NT2/D1 (cell line): Measurements from ENCODE around the gene PPFIBP1.

ENCODE experiments used
- DNase-seq: peaks from one replicate; pipeline ENCODE4 v3.0.0-alpha.2; 2011; ENCODE audit warnings: low read depth, low spot score
- H3K27me3 ChIP-seq: 2 replicates; pipeline ENCODE4 v1.6.0; 2011; ENCODE audit warnings: mild to moderate bottlenecking; ENCODE audit not compliant: insufficient read length, insufficient read depth
- H3K36me3 ChIP-seq: 2 replicates; pipeline ENCODE4 v1.6.1; 2011; ENCODE audit warnings: mild to moderate bottlenecking, low read length, mixed read lengths; ENCODE audit not compliant: insufficient read depth, insufficient read length
- H3K4me1 ChIP-seq: 2 replicates; pipeline ENCODE4 v1.5.1; 2011; ENCODE audit not compliant: insufficient read depth, insufficient read length
- H3K4me3 ChIP-seq: 2 replicates; pipeline ENCODE4 v1.5.1; 2011; ENCODE audit warnings: low read depth; ENCODE audit not compliant: insufficient read length
- H3K9ac ChIP-seq: 2 replicates; pipeline ENCODE4 v1.6.0; 2011; ENCODE audit warnings: low read depth; ENCODE audit not compliant: insufficient read length
- H3K9me3 ChIP-seq: 2 replicates; pipeline ENCODE4 v1.5.1; 2011; ENCODE audit warnings: mild to moderate bottlenecking, low read length; ENCODE audit not compliant: insufficient read depth
- SUZ12 ChIP-seq: IDR thresholded peaks from 2 replicates; pipeline ENCODE4 v1.6.1; 2011; ENCODE audit not compliant: insufficient read length, insufficient read depth; ENCODE audit errors: extremely low read depth
- YY1 ChIP-seq: IDR thresholded peaks from 2 replicates; pipeline ENCODE4 v1.6.1; 2011; ENCODE audit not compliant: insufficient read length, insufficient read depth
- ZNF274 ChIP-seq: IDR thresholded peaks from 2 replicates; pipeline ENCODE4 v1.6.1; 2011; ENCODE audit warnings: mild to moderate bottlenecking, low read depth, low read length

Gene PPFIBP1

DNA sequence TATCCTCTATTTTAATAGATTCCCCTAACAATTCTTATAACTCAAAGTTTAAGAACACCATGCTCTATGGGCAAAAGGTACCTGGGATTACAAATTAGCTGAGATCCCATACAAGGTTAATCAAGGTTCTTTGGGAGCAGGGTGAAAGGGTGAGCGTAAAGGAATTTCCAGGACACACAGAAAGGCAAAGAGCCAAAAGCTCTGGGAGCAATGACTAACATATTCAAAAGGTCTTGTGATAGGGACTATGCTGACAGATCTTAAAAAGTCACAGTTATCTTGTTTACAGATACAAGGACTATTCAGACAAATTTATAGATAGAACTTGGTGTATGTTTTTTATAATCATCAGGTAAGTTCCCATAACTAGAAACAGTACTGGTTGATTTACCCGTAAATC lies 19.5 kb upstream of the PPFIBP1 start:
- no peak for DNase-seq

DNA sequence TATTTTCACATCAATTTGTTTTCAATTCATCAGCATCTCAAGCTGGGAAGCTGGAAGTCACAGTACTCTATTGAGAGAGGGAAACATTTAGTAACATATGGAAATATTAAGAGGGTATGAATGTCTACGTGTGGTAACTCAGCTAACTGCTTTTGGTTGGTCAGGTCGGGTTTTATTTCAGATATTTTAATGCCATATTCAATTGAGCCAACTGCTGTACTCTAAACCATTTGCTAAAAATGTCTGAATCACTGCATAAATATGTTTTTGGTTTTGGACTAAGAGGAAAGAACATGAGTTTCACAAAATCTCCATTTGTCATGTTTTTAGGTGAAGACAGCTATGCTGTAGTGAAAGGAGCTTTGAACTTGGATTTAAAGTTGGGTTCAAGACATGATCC lies 18.9 kb upstream of the PPFIBP1 start:
- no peaks in the 10 kb centered on the region for H3K36me3 ChIP-seq
- no peak overlapping the region for H3K9ac ChIP-seq
- H3K4me3 ChIP-seq: no peak overlapping the region
- no peaks in the 10 kb centered on the region for H3K4me1 ChIP-seq
- DNase-seq: no peak
- no peaks in the 10 kb centered on the region for H3K9me3 ChIP-seq
- no peaks in the 10 kb centered on the region for H3K27me3 ChIP-seq
- TF ChIP-seq SUZ12 (no peak), YY1 (no peak), ZNF274 (no peak)

More for the DNA sequence above, 19.5 kb upstream of the PPFIBP1 start:
- Histone ChIP-seq H3K36me3 (no peaks in the 10 kb centered on the region), H3K27me3 (no peaks in the 10 kb centered on the region), H3K9ac (no peak overlapping the region), H3K4me1 (no peaks in the 10 kb centered on the region), H3K9me3 (no peaks in the 10 kb centered on the region), H3K4me3 (no peak overlapping the region)
- TF ChIP-seq YY1 (no peak), ZNF274 (no peak), SUZ12 (no peak)

DNA sequence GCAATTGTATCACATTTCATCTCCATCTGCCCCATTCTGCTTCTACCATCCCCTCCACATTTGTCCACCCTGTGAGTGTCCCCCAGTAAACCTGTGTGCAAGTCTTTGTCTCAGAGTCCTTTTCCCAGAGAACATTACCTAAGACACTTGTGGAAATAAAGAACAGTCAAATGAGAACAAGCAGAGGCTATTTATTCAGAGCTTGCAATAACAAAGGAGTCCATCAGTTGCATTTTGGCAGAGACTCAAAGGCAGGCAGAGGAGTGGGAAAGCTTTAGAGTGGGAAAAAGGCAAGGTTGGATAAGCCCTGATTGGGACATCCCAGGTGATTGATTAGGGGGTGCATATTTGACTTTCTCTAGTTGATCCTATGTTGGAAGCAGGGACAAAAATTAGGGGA lies 18.2 kb upstream of the PPFIBP1 start:
- Histone ChIP-seq H3K9me3 (no peaks in the 10 kb centered on the region), H3K27me3 (no peaks in the 10 kb centered on the region), H3K4me3 (no peak overlapping the region), H3K36me3 (no peaks in the 10 kb centered on the region), H3K9ac (no peak overlapping the region), H3K4me1 (no peaks in the 10 kb centered on the region)
- no peak for TF ChIP-seq ZNF274
- TF ChIP-seq SUZ12: no peak
- TF ChIP-seq YY1: no peak
- peak; percentile 28 for DNase-seq

- no peak overlapping the region for H3K9ac ChIP-seq
- TF ChIP-seq ZNF274 (no peak), SUZ12 (no peak), YY1 (no peak)
Measured at GRCh38 chr12:27506645-27507189, 17.3 kb upstream of the PPFIBP1 start.

GRCh38 chr12:27508736-27509431 lies 15.1 kb upstream of the PPFIBP1 start:
- Histone ChIP-seq H3K9me3 (no peaks in the 10 kb centered on the region), H3K36me3 (no peaks in the 10 kb centered on the region), H3K4me1 (no peaks in the 10 kb centered on the region), H3K27me3 (no peaks in the 10 kb centered on the region), H3K9ac (no peak overlapping the region), H3K4me3 (no peak overlapping the region)
- DNase-seq: no peak
- TF ChIP-seq ZNF274 (no peak), YY1 (no peak), SUZ12 (no peak)

More at GRCh38 chr12:27506645-27507189, 17.3 kb upstream of the PPFIBP1 start:
- H3K36me3 ChIP-seq: no peaks in the 10 kb centered on the region
- no peak for DNase-seq
- H3K4me1 ChIP-seq: no peaks in the 10 kb centered on the region
- no peaks in the 10 kb centered on the region for H3K9me3 ChIP-seq
- no peak overlapping the region for H3K4me3 ChIP-seq
- no peaks in the 10 kb centered on the region for H3K27me3 ChIP-seq

GRCh38 chr12:27511031-27511722 lies 12.8 kb upstream of the PPFIBP1 start:
- H3K4me1 ChIP-seq: no peaks in the 10 kb centered on the region
- H3K9me3 ChIP-seq: no peaks in the 10 kb centered on the region
- TF ChIP-seq YY1 (no peak), ZNF274 (no peak), SUZ12 (no peak)
- no peaks in the 10 kb centered on the region for H3K27me3 ChIP-seq
- no peak overlapping the region for H3K9ac ChIP-seq
- H3K36me3 ChIP-seq: no peaks in the 10 kb centered on the region
- DNase-seq: no peak
- no peak overlapping the region for H3K4me3 ChIP-seq

- no peak for DNase-seq
- H3K27me3 ChIP-seq: no peaks in the 10 kb centered on the region
- TF ChIP-seq ZNF274: no peak
- TF ChIP-seq SUZ12: no peak
- TF ChIP-seq YY1: no peak
- no peak overlapping the region for H3K9ac ChIP-seq
- no peak overlapping the region for H3K4me3 ChIP-seq
- H3K9me3 ChIP-seq: no peaks in the 10 kb centered on the region
- no peaks in the 10 kb centered on the region for H3K4me1 ChIP-seq
- no peaks in the 10 kb centered on the region for H3K36me3 ChIP-seq
Measured at GRCh38 chr12:27511723-27512045, 12.3 kb upstream of the PPFIBP1 start.
